Putamen (tissue), 1 donor: ENCODE results near the gene FGFR2.

Experiments used
- DNase-seq: peaks from one replicate; pipeline ENCODE4 v3.0.0-alpha.2; 2016; ENCODE audit warnings: low spot score

Gene FGFR2

DNA sequence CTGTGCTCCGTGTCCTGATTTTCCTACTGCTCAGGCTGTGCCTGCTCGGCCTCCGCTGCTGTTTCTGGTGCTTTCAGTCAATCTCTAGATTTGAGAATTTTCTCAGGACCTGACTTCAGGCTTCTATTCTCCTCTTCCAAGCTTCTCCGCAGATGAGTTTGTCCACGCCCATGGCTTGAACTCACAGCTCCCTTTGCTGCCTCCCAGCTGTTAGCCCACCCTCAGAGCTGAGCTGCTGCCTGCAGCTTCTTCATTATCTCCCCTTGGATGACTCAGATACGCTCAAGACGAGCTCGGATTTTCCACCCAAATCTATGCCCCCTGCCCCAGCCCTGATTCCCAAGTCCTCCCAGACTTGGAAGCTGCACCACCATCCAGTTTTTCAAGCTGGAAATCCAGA, 104.7 kb downstream of the FGFR2 start:
- DNase-seq = no peak

GRCh38 chr10:121490871-121491519, 107.2 kb downstream of the FGFR2 start:
- no peak for DNase-seq

DNA sequence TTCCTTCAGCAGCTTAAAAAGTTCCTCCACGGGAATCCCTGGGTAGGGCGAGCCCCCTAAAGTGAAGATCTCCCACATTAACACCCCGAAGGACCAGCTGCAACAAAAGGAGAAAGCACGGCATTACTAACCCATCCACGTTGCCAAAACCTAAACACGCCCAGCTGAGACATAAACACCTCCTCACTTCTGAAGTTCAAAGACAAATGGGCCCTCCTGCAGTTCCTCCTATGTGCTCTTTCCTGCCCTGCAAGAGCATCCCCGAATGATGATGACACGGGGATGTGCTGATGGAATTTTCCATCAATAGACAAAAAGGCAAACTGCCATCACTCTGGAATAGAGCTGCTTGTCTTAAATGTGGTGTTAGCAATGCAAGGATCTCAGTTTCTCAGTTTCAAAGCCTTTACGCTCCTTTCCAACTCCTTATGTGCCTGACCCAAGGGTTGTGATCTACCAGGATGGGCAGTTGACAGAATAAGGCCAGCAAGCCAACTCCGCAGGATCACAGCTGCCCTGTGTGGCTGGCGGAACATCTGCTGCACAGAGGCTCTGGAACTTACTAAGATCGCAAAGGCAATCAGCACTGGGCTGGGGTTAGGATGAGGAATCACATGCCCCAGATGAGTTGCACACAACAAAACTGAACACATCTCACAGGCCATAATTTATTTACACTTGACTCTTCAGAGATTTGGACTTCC, 112.7 kb downstream of the FGFR2 start:
- peak; percentile 53 for DNase-seq

DNA sequence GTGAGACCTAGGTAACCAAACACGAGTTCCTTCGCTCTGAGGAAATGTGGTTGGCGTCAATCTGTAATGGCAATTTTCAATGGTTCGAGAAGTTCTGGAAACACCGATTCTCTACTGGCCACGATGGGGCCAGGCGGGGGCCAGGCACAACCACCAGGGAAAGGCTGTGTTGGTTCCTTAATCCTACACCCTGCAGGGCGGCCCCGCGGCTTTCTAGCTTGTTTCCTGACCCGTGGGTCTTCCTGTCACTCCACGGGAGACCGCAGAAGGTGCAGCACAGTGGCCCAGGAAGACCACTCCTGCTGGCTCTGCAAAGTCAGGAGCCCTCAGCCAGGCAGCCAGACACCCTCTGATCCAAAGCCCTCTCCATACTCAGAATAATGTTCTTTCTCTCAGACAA, 113.4 kb downstream of the FGFR2 start:
- no peak for DNase-seq

DNA sequence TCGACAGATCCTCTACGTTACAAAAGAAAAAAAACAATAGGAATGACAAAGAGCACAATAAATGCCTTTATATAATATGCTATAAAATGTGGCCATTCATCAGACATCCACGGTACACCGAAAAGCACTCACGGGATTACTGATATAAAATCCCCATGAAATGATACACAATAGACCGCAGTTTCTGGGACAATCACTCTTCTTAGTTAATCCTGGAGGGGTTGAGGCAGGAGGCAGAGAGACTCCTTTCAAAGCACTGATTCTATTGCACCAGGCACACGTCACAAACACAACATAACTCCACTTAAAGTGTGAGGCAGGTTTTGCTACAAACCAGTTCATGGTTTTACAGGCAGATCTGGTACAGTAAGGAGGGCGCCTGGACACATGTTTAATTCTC, 113.8 kb downstream of the FGFR2 start:
- DNase-seq = no peak

GRCh38 chr10:121481180-121481579, 117.1 kb downstream of the FGFR2 start:
- DNase-seq = no peak

DNA sequence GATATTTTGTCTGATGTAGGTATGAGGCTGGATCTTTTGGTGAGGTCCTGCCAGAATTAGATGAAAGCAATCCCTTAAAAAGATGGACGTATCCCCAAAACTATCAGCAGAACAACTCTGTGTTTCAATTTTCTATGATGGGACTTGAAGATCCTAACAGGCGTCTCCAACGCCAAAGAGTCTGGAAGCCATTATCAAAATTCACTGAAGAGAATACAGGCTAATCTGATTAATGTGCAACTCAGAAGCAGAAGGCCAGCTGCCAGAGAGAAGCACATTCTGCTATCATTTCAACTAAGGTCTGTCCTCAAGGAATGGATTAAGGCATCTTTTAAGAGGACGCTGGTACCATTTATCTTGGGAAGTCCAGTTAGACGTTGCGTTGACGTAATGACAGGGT, 119.7 kb downstream of the FGFR2 start:
- DNase-seq = no peak

- DNase-seq = no peak
Measured at GRCh38 chr10:121469797-121470606, 128.2 kb downstream of the FGFR2 start.

GRCh38 chr10:121468726-121469125, 129.5 kb downstream of the FGFR2 start:
- DNase-seq = peak; percentile 64

GRCh38 chr10:121466424-121466823, 131.8 kb downstream of the FGFR2 start:
- no peak for DNase-seq

DNA sequence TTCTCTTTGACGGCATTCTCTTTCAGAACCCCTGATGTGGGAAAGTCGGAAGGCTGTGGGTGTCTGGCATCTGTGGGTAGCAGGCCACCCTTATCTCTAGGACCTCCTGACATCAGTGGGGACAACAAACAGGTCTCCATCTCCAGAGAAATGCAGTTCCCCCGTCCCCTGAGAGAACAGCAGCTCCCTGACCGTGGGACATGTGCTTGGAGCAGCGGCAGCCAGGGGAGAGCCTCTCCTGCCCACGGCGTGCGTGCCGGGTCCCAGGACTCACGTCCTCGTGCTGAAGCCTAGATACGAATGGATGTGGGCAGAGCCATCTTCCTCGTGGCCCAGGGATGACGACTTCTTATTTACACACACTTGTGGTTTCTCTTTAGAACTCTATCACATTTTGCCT, 133.0 kb downstream of the FGFR2 start:
- no peak for DNase-seq

DNA sequence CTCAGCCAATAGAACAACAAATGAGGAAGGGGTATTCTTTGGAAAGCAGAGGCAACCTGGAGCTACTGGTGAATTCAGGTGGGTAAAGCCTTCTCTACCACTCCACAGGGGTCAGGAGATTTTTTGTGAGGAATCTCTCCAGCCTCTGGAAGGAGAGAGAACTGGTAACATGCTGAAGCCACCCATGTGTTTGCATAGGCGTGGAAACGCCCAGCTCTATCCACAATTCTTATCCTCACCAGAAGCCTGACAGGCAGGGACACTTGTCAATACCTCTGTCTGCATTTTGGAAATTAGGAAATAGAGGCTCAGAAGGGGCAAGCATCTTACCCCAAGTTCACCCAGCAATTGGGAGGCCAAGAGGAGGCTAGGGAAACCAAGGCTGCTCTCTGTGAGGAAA, 133.7 kb downstream of the FGFR2 start:
- DNase-seq = no peak

- no peak for DNase-seq
Measured at GRCh38 chr10:121462955-121463354, 135.3 kb downstream of the FGFR2 start.

GRCh38 chr10:121462281-121462680, 136.0 kb downstream of the FGFR2 start:
- no peak for DNase-seq

DNA sequence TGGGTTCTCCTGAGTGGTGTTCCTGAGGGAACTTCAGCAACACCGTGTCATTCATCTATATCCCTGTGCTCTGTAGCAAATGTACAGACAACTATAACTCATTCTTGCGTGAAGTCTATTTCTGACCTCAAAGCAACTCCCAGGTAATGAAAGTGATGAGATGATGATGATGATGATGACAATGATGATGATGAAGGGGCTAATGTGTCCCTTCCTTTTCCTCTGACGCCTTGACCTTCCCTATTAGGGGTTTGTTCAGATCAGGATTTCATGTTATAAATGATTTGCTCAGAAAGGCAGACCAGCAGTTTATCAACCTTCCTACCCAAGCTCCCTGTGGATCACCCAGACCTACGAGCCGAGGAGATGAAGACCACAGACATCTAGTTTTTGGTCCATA, 136.9 kb downstream of the FGFR2 start:
- no peak for DNase-seq

GRCh38 chr10:121460733-121461132, 137.5 kb downstream of the FGFR2 start:
- DNase-seq = no peak

DNA sequence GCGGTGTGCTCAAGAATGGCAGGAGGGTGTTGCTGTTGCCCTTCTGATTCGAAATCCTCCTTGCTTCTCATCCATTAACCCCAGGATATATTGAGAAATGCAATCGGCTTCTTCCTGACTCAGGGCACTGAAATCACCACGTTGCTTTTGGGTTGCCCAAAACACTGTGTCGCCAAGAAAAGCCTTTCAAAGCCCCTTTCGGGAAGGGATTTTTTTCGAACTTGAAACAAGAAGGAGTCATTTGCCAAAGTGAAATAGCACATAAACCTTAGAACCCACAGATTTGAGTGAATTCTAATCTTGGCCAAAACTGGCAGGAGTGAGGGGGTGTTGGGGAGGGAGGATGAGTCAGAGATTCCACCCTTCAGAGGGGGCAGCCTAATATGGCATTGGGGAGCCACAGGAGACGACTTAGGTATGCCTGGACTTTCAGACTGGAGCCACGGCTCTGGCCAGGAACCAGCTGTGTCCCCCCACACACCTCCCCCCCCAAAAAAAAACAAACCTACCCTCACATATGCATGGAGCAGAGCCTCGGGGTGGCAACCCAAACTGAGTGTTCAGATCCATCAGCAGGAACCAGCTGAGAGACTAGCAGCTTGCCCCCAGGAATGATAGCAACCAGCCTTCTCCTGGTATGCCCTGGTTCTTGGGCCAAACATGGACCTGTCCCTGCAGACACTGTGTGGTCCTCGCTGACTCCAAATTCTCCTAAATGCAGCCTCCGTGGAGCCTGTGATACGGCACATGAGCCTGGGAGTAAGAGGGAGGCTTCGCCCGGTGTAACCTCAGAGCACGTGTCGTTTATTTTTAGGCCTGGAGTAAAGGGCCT, 138.4 kb downstream of the FGFR2 start:
- no peak for DNase-seq

DNA sequence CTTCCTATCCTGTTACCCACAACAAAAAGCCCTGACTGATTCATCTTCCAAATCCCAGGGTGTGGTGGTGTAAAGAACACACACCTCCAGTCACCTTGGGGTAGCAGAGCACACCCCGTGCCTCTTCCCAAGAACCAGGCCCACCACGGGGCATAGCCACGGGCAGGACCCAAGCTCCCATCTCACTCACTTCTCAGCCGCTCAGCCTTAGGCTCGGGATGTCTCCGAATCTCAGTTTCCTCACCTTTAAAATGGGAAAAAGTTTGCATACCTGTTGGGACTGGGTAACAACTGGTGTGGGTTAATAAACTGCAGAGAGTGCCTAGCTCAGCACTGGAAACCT, 139.0 kb downstream of the FGFR2 start:
- no peak for DNase-seq

DNA sequence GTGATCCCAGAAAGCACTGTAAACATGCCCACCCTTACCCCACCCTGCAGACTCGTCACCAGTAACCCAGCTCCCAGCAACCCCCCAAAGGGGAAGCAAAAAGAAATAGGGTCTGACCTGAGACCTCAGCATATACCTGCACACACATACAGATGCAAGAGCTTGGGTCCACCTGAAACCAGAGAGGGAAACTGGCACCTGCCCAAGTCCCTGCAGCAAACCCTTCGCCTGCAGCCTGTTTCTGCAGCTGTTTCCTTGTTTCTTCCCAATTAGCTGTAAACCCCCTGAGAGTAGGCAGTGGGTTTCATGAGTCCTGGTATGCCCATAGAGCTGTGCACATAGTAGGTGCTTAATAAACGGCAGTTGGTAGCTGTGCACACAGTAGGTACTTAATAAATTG, 140.5 kb downstream of the FGFR2 start:
- DNase-seq = no peak

DNA sequence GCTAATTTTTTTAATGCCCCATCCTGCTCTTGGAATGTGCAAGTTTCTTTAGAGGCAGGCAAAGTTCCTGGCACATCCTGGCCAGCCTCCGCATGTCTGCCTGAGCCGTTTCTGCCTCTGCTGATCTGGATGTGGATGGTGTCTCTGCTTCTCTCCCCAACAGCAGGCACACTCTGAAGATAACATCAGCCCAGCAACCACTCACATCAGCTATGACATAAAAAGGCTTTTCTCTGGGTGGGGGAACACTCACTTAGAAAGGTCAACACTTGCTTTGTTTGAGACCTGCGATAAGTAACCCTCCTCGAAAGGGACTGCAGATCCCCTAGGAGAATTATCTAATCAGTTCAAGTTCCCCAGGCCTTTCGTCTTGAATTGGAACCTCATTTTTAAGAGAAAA, 142.9 kb downstream of the FGFR2 start:
- DNase-seq = no peak

DNA sequence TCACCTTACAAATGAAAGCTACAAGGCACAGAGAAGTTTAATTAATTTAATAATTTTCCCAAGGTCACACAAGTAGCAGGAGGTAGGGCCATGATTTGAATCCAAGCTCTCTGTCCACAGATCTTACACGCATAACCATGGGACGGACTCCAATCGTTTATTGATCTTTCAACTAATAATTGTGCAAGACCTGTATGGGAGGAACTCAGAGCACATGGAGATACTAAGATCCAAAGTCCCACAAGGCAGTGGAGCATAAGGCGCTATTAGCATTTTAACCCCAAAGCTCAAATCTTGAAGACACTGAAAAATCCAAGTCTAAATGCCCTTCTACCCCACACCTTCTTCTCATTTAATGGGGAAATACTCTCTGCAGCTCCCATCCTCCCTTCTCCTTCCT, 143.5 kb downstream of the FGFR2 start:
- DNase-seq = no peak

- no peak for DNase-seq
Measured at GRCh38 chr10:121453160-121453559, 145.1 kb downstream of the FGFR2 start.
